ENCODE data around the gene FHAD1.
A peak's percentile ranks its signal among the peaks of the same experiment; 100 is the strongest.

Gene FHAD1

GRCh38 chr1:15245593-15246360 is 1.2 kb upstream of the FHAD1 start:
- Mint-ChIP-seq H3K4me1 (peaks cover 78% of the 10 kb centered on the region), H3K9me3 (peaks cover 12% of the 10 kb centered on the region), H3K27ac (peak overlapping the region; percentile 21), H3K4me3 (peak overlapping the region; percentile 77), H3K36me3 (ENCODE audit: low read depth) (no peaks in the 10 kb centered on the region), H3K27me3 (ENCODE audit: low read depth, poor library complexity) (peaks cover 38% of the 10 kb centered on the region)
- TF ChIP-seq CTCF (IDR thresholded peaks at IDR 0.05): no peak
- no peak for DNase-seq

GRCh38 chr1:15248216-15248615 is 1.2 kb downstream of the FHAD1 start:
- Mint-ChIP-seq H3K27ac (no peak overlapping the region), H3K4me1 (peaks cover 65% of the 10 kb centered on the region), H3K27me3 (ENCODE audit: low read depth, poor library complexity) (peaks cover 58% of the 10 kb centered on the region), H3K9me3 (peaks cover 21% of the 10 kb centered on the region), H3K36me3 (ENCODE audit: low read depth) (no peaks in the 10 kb centered on the region), H3K4me3 (no peak overlapping the region)
- no peak for DNase-seq
- TF ChIP-seq CTCF (IDR thresholded peaks at IDR 0.05): no peak

- H3K36me3 Mint-ChIP-seq (ENCODE audit: low read depth): no peaks in the 10 kb centered on the region
- peaks cover 56% of the 10 kb centered on the region for H3K4me1 Mint-ChIP-seq
- no peak overlapping the region for H3K27ac Mint-ChIP-seq
- peaks cover 21% of the 10 kb centered on the region for H3K9me3 Mint-ChIP-seq
- H3K27me3 Mint-ChIP-seq (ENCODE audit: low read depth, poor library complexity): peaks cover 64% of the 10 kb centered on the region
- no peak for TF ChIP-seq CTCF (IDR thresholded peaks at IDR 0.05)
- H3K4me3 Mint-ChIP-seq: peak overlapping the region; percentile 3
- DNase-seq: no peak
These were observed 2.1 kb downstream of the FHAD1 start for GRCh38 chr1:15249081-15249480.

GRCh38 chr1:15251857-15252835 is 5.1 kb downstream of the FHAD1 start:
- Mint-ChIP-seq H3K27me3 (ENCODE audit: low read depth, poor library complexity) (peaks cover 56% of the 10 kb centered on the region), H3K36me3 (ENCODE audit: low read depth) (no peaks in the 10 kb centered on the region), H3K4me1 (peaks cover 26% of the 10 kb centered on the region), H3K9me3 (peaks cover 12% of the 10 kb centered on the region), H3K4me3 (no peak overlapping the region), H3K27ac (no peak overlapping the region)
- no peak for DNase-seq
- no peak for TF ChIP-seq CTCF (IDR thresholded peaks at IDR 0.05)

DNA sequence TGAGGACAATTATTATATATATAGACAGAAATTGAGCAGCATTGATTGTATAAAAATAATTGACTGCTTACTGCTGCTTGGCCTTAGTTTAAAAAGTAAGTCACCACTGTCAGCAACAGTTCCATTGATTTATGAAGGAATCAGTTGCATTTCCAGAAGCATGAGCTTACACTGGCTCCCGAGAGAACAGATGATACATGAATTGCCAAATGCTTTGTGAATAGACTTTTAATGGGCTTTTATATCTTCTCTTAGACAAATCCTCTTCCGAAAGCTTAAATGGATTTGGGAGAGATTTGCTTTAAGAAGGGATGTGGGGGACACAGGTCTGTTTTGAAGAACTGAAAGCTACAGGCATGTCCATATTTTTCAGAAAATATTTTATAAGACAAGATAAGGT is 7.5 kb downstream of the FHAD1 start:
- H3K9me3 Mint-ChIP-seq: peaks cover 9% of the 10 kb centered on the region

More for the DNA sequence above, 7.5 kb downstream of the FHAD1 start:
- Mint-ChIP-seq H3K27ac (no peak overlapping the region), H3K4me1 (peaks cover 13% of the 10 kb centered on the region), H3K27me3 (ENCODE audit: low read depth, poor library complexity) (peaks cover 46% of the 10 kb centered on the region), H3K4me3 (no peak overlapping the region), H3K36me3 (ENCODE audit: low read depth) (no peaks in the 10 kb centered on the region)
- no peak for TF ChIP-seq CTCF (IDR thresholded peaks at IDR 0.05)
- no peak for DNase-seq
